Myocyte (in vitro differentiated cells): ENCODE results near the gene NBPF4. TPM values are rescaled to one million over a fixed set of nuclear protein-coding genes. Genes with fewer than 3 reads are reported as not detected.
"Not testable (repeated sequence)": the region's sequence is repeated elsewhere in the genome, so short reads cannot be mapped to it uniquely, and the experiment has no call there.

Source experiments
- DNase-seq: peaks from one replicate; pipeline ENCODE4 v3.0.0-alpha.2; 2012; ENCODE audit warnings: low read depth
- total RNA-seq: library from RNA; depleted of rRNA; stranded (reverse); fragments of >200 nt; gene quantifications from 2 replicates; pipeline ENCODE4 v1.2.3, GENCODE V29; 2014

The NBPF4 gene
- total RNA-seq, 1 donor from 2014 or later, result not detected

DNA sequence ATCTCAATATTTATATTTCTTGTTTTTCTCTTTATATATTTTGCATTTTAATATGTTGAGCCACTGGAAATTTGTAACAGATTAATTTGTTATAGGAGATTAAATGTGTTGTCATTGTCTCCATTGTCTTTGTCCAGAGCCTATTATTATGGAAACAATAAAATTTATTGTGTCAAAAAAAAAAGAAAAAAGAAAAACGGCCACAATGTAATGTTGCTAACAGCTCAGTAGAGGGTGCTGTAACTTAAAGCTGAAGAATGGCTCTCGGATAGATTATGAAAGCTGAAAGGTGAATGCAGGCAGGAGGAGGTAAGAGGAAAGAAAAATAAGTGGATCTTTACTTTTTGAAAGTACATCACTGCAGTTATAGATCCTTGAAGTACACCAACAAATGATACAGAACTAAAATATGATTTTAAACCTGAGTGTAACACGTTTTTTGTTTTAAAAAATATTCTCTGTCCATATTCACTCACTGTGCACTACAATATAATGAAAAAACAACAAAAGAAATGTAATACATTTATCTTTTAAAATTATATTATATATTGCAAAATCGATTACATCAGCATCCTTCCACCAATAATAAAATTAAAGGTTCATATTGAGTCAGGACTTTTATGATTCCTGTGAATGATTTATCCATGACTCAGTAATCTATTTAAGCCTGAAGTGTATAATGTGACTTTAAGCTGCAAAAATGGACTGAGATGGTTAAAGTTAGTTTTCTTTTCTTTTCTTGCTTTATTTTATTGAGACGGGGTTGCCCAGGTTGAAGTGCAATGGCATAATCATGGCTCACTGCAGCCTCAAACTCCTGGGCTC lies 29.0 kb downstream of the NBPF4 start:
- DNase-seq, result not testable (repeated sequence)

DNA sequence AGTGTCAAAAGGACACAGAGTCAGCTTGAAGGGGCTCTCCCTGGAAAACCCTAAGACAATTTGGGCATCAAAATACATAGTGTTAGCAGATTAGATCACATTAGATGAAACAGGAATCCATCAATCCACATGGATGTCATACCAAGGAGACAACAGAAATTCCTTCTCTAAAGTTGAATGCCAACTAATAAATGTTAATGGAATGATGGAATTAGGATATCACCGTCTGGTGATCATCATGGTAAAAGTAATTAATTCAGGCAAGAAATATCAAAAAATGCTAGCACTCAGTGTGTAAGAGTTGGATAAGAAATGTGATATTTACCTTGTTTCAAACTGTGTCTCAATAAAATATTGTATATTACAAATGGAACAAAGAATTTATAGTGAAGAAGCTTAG lies 32.9 kb downstream of the NBPF4 start:
- DNase-seq, result no peak

GRCh38 chr1:108209456-108210108 lies 34.3 kb downstream of the NBPF4 start:
- DNase-seq, result no peak

GRCh38 chr1:108208724-108209446 lies 35.0 kb downstream of the NBPF4 start:
- peak; percentile 11 for DNase-seq

GRCh38 chr1:108203582-108203981 lies 40.3 kb downstream of the NBPF4 start:
- DNase-seq, result not testable (repeated sequence)

GRCh38 chr1:108201687-108202086 lies 42.2 kb downstream of the NBPF4 start:
- no peak for DNase-seq

GRCh38 chr1:108200687-108201051 lies 43.2 kb downstream of the NBPF4 start:
- DNase-seq, result peak; percentile 80

- peak; percentile 89 for DNase-seq
Observed at GRCh38 chr1:108199781-108200686, 43.8 kb downstream of the NBPF4 start, which contains the start of gene SLC25A24. SLC25A24 (minus strand) TSS chr1:108200343; CDS start chr1:108200138, 205 bp downstream.

DNA sequence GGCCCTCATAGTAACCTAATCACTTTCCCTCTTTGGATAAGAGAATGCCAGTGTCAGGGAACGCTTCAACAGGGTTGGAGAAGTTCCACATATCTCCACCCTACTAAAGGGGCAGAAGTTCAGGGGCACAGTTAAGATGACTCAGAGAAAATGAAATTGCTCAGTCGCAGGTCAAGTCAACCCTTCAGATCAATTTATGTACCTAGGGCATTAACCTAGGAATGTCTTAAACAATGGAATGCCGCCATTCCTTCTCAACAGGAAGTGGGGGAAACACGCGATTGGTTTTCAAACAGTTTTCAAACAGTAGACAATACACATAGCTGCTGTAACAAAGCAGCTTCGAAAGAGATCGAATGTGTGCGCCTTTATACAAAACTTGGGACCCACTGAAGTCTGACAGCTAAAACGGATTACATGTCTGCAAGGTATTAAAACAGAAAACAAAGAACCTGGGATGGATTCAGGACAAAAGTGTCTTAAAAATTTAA lies 44.6 kb downstream of the NBPF4 start:
- DNase-seq, result peak; percentile 54

GRCh38 chr1:108194051-108194450 lies 49.8 kb downstream of the NBPF4 start:
- no peak for DNase-seq

DNA sequence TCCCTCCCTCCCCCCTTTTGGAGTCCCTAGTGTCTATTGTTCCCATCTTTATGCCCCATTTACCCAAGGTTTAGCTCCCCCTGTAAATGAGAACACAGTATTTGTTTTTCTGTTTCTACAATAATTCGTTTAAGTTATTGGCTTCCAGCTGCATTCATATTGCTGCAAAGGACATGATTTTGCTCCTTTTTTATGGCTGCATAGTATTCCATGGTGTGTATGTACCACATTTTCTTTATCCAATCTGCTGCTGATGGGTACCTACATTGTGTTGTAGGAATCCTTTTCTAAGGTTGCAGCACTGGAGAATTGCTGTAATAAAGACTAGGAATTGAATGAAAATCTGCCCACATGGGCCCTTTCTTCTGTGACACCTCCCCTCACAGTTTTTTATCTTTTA lies 50.5 kb downstream of the NBPF4 start:
- DNase-seq, result no peak

DNA sequence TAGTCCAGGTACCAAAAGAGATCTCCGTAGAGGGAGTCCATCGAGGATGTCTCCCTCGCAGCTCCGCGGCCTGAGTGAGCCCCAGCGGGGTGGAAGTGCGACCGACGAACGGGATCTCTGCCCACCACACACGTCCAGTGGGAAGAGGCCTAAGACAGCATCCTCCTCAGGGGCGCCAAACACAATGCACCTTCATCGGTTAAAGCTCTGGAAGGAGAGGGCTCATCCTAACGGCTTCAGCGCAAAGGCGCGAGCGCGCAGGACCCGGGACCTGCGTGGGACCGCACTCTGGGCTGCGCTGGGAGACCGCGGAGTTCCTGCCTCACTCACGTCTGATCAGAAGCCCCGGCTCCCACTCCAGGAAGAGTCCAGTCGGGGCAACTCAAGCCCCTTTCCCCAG lies 51.3 kb downstream of the NBPF4 start:
- no peak for DNase-seq

DNA sequence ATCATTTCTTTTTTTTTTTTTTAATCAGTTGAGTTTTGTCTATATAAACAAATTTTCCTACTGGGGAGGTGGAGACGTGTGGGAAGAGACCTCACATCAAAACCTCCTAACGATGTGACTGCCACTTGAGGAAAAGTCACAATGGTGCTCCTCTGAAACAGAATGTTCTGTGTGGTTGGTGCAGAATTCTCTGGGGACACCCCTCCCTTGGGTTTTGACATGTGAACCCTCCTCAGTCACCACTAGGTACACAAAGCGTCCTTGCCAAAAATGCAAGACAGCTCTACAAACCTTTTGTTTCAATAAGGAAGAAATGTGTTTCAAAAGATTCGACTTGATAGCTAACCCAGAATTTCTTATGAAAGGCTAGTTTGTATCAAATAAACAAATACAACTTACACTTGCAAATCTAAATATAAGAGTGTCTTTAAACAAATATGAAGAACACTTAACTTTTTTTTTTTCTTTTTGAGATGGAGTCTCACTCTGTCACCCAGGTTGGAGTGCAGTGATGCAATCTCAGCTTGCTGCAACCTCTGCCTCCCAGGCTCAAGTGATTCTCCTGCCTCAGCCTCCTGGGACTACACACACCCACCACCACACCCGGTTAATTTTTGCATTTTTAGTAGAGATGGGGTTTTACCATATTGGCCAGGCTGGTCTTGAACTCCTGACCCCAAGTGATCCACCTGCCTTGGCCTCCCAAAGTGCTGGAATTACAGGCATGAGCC lies 53.0 kb downstream of the NBPF4 start:
- DNase-seq, result peak; percentile 54

- no peak for DNase-seq
Observed at GRCh38 chr1:108190001-108190634, 53.8 kb downstream of the NBPF4 start.

DNA sequence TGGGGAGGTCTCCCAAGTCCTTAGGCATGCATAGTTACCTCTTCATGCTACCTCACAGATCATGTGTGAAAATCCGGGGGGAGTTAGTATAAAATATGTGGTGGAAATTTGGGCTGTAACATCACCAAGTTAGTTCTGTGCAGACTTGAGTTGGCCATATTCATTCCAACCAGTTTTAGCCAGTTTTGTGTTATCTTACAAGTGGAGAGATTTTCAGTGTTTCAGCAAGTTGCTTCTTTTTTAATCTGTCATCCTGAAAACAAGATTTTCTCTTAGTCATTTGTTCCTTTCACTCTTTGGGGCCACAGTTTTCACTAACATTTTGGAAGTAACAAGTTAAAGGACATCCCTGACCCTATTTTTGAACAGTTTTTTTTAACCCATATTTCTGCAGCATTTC lies 55.1 kb downstream of the NBPF4 start:
- DNase-seq, result no peak

DNA sequence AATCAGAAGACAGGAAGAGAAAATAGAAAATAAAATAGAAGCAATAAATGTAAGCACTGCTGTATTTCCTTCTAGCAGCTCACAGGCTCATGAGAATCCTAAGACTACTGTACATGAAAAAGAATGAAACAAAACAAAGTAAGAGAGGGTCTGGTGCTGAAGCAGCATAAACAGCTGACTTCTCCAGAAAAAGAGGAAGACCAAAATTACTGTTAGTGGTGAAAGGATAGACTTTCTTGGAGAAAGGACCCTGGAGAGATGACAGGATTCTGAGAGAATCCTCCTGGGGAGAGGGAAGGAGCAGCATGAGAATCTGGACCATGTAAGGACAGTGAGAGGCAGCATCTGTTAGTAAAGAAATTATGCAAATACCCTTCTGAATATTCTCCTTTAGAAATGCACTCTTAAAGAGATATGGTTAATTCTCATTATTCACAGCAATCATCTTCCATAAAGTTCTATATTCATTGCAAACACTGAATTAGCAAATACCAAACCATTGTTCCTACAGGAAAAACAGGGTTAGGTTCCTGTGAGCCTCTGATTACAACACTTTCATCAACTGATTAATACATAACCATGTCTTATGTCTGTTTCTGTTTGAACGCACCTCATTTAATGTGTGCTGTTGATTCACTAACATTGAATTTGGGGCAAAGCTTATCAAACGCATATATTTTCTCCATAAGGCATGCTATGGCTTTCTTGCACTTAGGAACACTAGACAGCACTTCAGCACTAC lies 60.7 kb downstream of the NBPF4 start:
- no peak for DNase-seq

DNA sequence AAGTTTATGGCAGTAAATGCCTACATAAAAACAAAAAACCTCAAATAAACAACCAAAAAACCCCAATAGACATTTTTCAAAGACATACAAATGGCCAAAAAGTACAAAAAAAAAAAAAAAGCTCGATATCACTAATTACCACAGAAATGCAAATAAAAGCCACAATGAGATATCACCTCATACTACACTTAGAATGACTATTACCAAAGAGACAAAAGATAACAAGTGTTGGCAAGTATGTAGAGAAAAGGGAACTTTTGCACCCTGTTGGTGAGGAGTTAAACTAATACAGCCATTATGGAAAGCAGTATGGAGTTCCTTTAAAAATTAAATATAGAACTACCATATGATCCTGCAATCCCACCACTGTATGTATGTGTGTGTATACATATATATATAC lies 64.9 kb downstream of the NBPF4 start:
- DNase-seq, result no peak
